GM12891 (cell line): ENCODE data around the gene MEF2D.

Experiments
- PAX5 ChIP-seq: IDR thresholded peaks from 2 replicates; pipeline ENCODE4 v1.6.1; 2011; ENCODE audit warnings: low read length, moderate library complexity, mild to moderate bottlenecking; ENCODE audit not compliant: insufficient read depth, severe bottlenecking
- POLR2A ChIP-seq: IDR thresholded peaks from 2 replicates; pipeline ENCODE4 v1.6.1; 2011; ENCODE audit warnings: low read depth, low read length, control low read depth
- POLR2AphosphoS5 ChIP-seq: IDR thresholded peaks from 2 replicates; pipeline ENCODE4 v1.6.1; 2011; ENCODE audit warnings: low read depth, low read length, control low read depth
- TAF1 ChIP-seq: IDR thresholded peaks from 2 replicates; pipeline ENCODE4 v1.6.1; 2011; ENCODE audit warnings: low read depth, low read length, control low read depth

DNA sequence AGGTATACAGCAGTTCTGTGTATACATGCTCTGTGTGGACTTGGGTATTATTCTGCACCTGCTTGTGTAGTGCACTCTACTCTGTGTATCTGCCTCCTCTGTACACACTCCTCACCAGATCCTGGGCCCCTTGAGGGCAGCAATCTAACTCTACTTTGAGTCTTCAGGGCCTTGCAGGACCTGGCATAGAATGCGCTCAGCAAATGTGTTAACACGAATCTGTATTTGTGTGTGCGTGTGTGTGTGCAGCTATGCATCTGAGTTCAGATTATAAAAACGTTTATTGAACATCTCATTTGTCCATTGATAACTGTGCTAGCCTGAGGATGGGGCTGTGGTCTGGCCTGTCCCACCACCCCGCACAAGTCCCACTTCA lies 3.9 kb upstream of the MEF2D start:
- TF ChIP-seq TAF1 (no peak), PAX5 (no peak), POLR2A (no peak), POLR2AphosphoS5 (no peak)
